T-cell (primary cell): ENCODE results near the gene SUN2. TPM values are rescaled to one million over a fixed set of nuclear protein-coding genes. Genes with fewer than 3 reads are reported as not detected.

Experiments used
- ATAC-seq, 4 experiments: fragments of 200-7000 bp in 3 of 4; fragments of 150-1000 bp in 1 of 4; cut with Tn5 transposase; replicated peaks in 1 of 4; 1 replicate in 3 of 4; 2 replicates in 1 of 4; pipeline ENCODE4 v1.10.0; 2021; ENCODE audit warnings: moderate library complexity in 3 of 4, mild to moderate bottlenecking in 2 of 4, moderate number of reproducible peaks in 1 of 4
- CTCF ChIA-PET, 2 donors: fragments of 300-600 bp; sonication (Branson Sonifier 250); formaldehyde crosslinking; loops; one replicate each; lab custom pipeline; 2022; ENCODE audit warnings: antibody characterized with exemption in 2 of 2; lab: Charles Lee
- POLR2A ChIA-PET, 2 donors: fragments of 300-600 bp; sonication (Branson Sonifier 250); formaldehyde crosslinking; loops; one replicate each; lab custom pipeline; 2022; ENCODE audit warnings: antibody characterized with exemption in 2 of 2; lab: Charles Lee
- DNase-seq, 35 experiments: peaks; one replicate each; pipeline versions ENCODE4 v3.0.0 to v3.0.0-alpha.2; 2013 to 2023
- H3K27ac ChIP-seq: one replicate; pipeline ENCODE4 v1.5.1; 2013; ENCODE audit warnings: low read length
- H3K27me3 ChIP-seq, 2 experiments: replicated peaks in 1 of 2; 1 replicate in 1 of 2; 2 replicates in 1 of 2; pipeline versions ENCODE4 v1.6.1 to v1.7.0; 2013; ENCODE audit warnings: low read length in 1 of 2, mixed read lengths in 1 of 2; ENCODE audit not compliant: control insufficient read depth in 2 of 2, insufficient read depth in 2 of 2; ENCODE audit errors: extremely low read depth in 1 of 2
- H3K36me3 ChIP-seq, 2 donors: 1 replicate in 1 of 2; 2 replicates in 1 of 2; pipeline versions ENCODE4 v1.6.1 to v1.7.0; 2013; ENCODE audit warnings: low read length in 1 of 2; ENCODE audit not compliant: control insufficient read depth in 2 of 2, insufficient read depth in 1 of 2; ENCODE audit errors: extremely low read depth in 1 of 2
- H3K4me1 ChIP-seq, 2 experiments: 1 replicate in 1 of 2; 2 replicates in 1 of 2; pipeline versions ENCODE4 v1.6.1 to v1.7.0; 2013; ENCODE audit warnings: low read length in 2 of 2, mixed read lengths in 1 of 2; ENCODE audit not compliant: insufficient read depth in 2 of 2, control insufficient read depth in 1 of 2; ENCODE audit errors: extremely low read depth in 1 of 2
- H3K4me3 ChIP-seq, 2 donors: 1 replicate in 1 of 2; 2 replicates in 1 of 2; pipeline versions ENCODE4 v1.5.1 to v1.7.0; 2013; ENCODE audit warnings: mild to moderate bottlenecking in 2 of 2, low read length in 1 of 2, moderate library complexity in 1 of 2; ENCODE audit not compliant: control insufficient read depth in 1 of 2; ENCODE audit errors: extremely low read depth in 1 of 2
- H3K9me3 ChIP-seq: 2 replicates; pipeline ENCODE4 v1.7.0; 2013
- H3K27ac Mint-ChIP-seq, 2 donors: one replicate each; pipeline ENCODE4 v1.8.0; 2020 to 2021; ENCODE audit warnings: mild to moderate bottlenecking in 2 of 2, mixed read lengths in 2 of 2
- H3K27me3 Mint-ChIP-seq, 2 donors: one replicate each; pipeline ENCODE4 v1.8.0; 2021 to 2022; ENCODE audit warnings: mixed read lengths in 2 of 2
- H3K36me3 Mint-ChIP-seq: one replicate; pipeline ENCODE4 v1.8.0; 2021; ENCODE audit warnings: mixed read lengths
- H3K4me1 Mint-ChIP-seq, 3 donors: one replicate each; pipeline ENCODE4 v1.8.0; 2020 to 2022; ENCODE audit warnings: mixed read lengths in 3 of 3, mild to moderate bottlenecking in 1 of 3
- H3K4me3 Mint-ChIP-seq, 3 donors: one replicate each; pipeline ENCODE4 v1.8.0; 2020 to 2022; ENCODE audit warnings: mild to moderate bottlenecking in 3 of 3, mixed read lengths in 3 of 3, moderate library complexity in 3 of 3
- H3K9me3 Mint-ChIP-seq, 3 donors: one replicate each; pipeline ENCODE4 v1.8.0; 2020 to 2022; ENCODE audit warnings: mixed read lengths in 3 of 3
- WGBS: methylation state at CpG from one replicate; pipeline ENCODE4 v1.1.5; 2013; ENCODE audit warnings: missing lambda C conversion rate; ENCODE audit not compliant: insufficient coverage; 5-methylcytosine and 5-hydroxymethylcytosine counted together
- total RNA-seq, 35 experiments: library from RNA in 6 of 35; stranded (reverse) in 6 of 35; fragments of 120-200 nt in 1 of 35; gene quantifications; one replicate each; pipeline versions ENCODE4 v1.2.1 to v1.2.4 and lab custom pipeline; 2013 to 2026

SUN2 gene
- total RNA-seq, 5 donors from 2014 or later (not counting 1 experiment from before 2014, with no cell fraction given): 526 to 1,075 (median 979) TPM

- H3K9me3 Mint-ChIP-seq: no peaks in the 10 kb centered on the region
- Histone ChIP-seq H3K27me3 (no peaks in the 10 kb centered on the region), H3K36me3 (peaks cover 0 to 11% of the 10 kb centered on the region in 2 donors), H3K9me3 (no peaks in the 10 kb centered on the region), H3K4me1 (peaks cover 20 to 36% of the 10 kb centered on the region in 2 experiments), H3K4me3 (no peak overlapping the region), H3K27ac (peak overlapping the region; percentile 29)
- 50% methylated on average over 1 of the region's 3 CpGs for WGBS
- peak overlapping the region; percentile 49 to 97 (median 91) for H3K4me3 Mint-ChIP-seq
- H3K4me1 Mint-ChIP-seq: peaks cover 53 to 76% (median 76%) of the 10 kb centered on the region in 3 donors
- ChIA-PET CTCF (interaction anchor here in 1 of 2 donors (4.0 kb wide), 1 partner anchor 15 kb away, joined by 25 read pairs; the partner anchor contains the start of gene TOMM22), POLR2A (interaction anchor here (0.7 to 0.9 kb wide), 2 partner anchors 8 to 55 kb away, joined by 3 to 4 read pairs; no protein-coding TSS in a partner anchor)
- peaks cover 36% of the 10 kb centered on the region for H3K36me3 Mint-ChIP-seq
- ATAC-seq (peak in 3 of 4 experiments; percentile 29 to 38 (median 33)), DNase-seq (peak in 3 of 35 experiments; percentile 17 to 42 (median 39))
- H3K27ac Mint-ChIP-seq: peak overlapping the region; percentile 85 to 93
- H3K27me3 Mint-ChIP-seq: no peaks in the 10 kb centered on the region
Measured at GRCh38 chr22:38696606-38697424, 59.0 kb downstream of the SUN2 start.

- POLR2A ChIA-PET: interaction anchor here (0.6 to 1.4 kb wide), 3 partner anchors 9 to 393 kb away, joined by 3 to 6 read pairs (median 4); no protein-coding TSS in a partner anchor
- peaks cover 53 to 69% (median 69%) of the 10 kb centered on the region in 3 donors for H3K4me1 Mint-ChIP-seq
- Histone ChIP-seq H3K4me3 (no peak overlapping the region), H3K27ac (no peak overlapping the region), H3K4me1 (peaks cover 16 to 28% of the 10 kb centered on the region in 2 experiments), H3K9me3 (no peaks in the 10 kb centered on the region), H3K27me3 (no peaks in the 10 kb centered on the region), H3K36me3 (peaks cover 0 to 22% of the 10 kb centered on the region in 2 donors)
- ATAC-seq (no peak), DNase-seq (no peak)
- CTCF ChIA-PET: no interaction called here
- no peaks in the 10 kb centered on the region for H3K9me3 Mint-ChIP-seq
- H3K27ac Mint-ChIP-seq: peak overlapping the region in 1 of 2 donors; percentile 31
- H3K4me3 Mint-ChIP-seq: no peak overlapping the region
- WGBS: no CpG with 5 or more reads among the region's 3 CpGs
- H3K27me3 Mint-ChIP-seq: no peaks in the 10 kb centered on the region
- peaks cover 42% of the 10 kb centered on the region for H3K36me3 Mint-ChIP-seq
Measured at GRCh38 chr22:38694940-38695339, 60.9 kb downstream of the SUN2 start.

GRCh38 chr22:38694049-38694448, 61.7 kb downstream of the SUN2 start:
- no peak overlapping the region for H3K4me3 Mint-ChIP-seq
- no peak for ATAC-seq
- H3K9me3 Mint-ChIP-seq: no peaks in the 10 kb centered on the region
- no peak overlapping the region for H3K4me3 ChIP-seq
- H3K27ac ChIP-seq: no peak overlapping the region
- H3K9me3 ChIP-seq: no peaks in the 10 kb centered on the region
- peaks cover 0 to 25% of the 10 kb centered on the region in 2 donors for H3K36me3 ChIP-seq
- ChIA-PET CTCF (no interaction called here), POLR2A (interaction anchor here in 1 of 2 donors (0.5 to 0.7 kb wide), 3 partner anchors 10 to 161 kb away, joined by 3 to 6 read pairs (median 3); no protein-coding TSS in a partner anchor)
- H3K27me3 Mint-ChIP-seq: no peaks in the 10 kb centered on the region
- peaks cover 43% of the 10 kb centered on the region for H3K36me3 Mint-ChIP-seq
- no peak for DNase-seq
- H3K4me1 ChIP-seq: peaks cover 9 to 19% of the 10 kb centered on the region in 2 experiments
- H3K27ac Mint-ChIP-seq: no peak overlapping the region
- H3K4me1 Mint-ChIP-seq: peaks cover 44 to 60% (median 60%) of the 10 kb centered on the region in 3 donors
- no peaks in the 10 kb centered on the region for H3K27me3 ChIP-seq
- WGBS: no CpG with 5 or more reads among the region's 2 CpGs

- CTCF ChIA-PET: interaction anchor here in 1 of 2 donors (0.6 kb wide), 1 partner anchor 180 kb away, joined by 3 read pairs; no protein-coding TSS in a partner anchor
- H3K27me3 Mint-ChIP-seq: no peaks in the 10 kb centered on the region
Measured at GRCh38 chr22:38689651-38690050, 66.1 kb downstream of the SUN2 start.

GRCh38 chr22:38685761-38686160, 70.0 kb downstream of the SUN2 start:
- no peaks in the 10 kb centered on the region for H3K9me3 ChIP-seq
- no peaks in the 10 kb centered on the region for H3K27me3 ChIP-seq
- POLR2A ChIA-PET: no interaction called here
- H3K36me3 ChIP-seq: peaks cover 16 to 61% of the 10 kb centered on the region in 2 donors
- H3K4me1 ChIP-seq: peaks cover 5 to 17% of the 10 kb centered on the region in 2 experiments
- CTCF ChIA-PET: no interaction called here
- H3K27me3 Mint-ChIP-seq: no peaks in the 10 kb centered on the region
- peaks cover 28% of the 10 kb centered on the region for H3K36me3 Mint-ChIP-seq
- WGBS: no CpG with 5 or more reads among the region's 1 CpG
- no peak overlapping the region for H3K4me3 Mint-ChIP-seq
- no peaks in the 10 kb centered on the region for H3K9me3 Mint-ChIP-seq
- peaks cover 19 to 24% (median 23%) of the 10 kb centered on the region in 3 donors for H3K4me1 Mint-ChIP-seq
- no peak overlapping the region for H3K27ac ChIP-seq
- no peak overlapping the region for H3K4me3 ChIP-seq
- H3K27ac Mint-ChIP-seq: no peak overlapping the region
- no peak for DNase-seq
- ATAC-seq: no peak

More at GRCh38 chr22:38689651-38690050, 66.1 kb downstream of the SUN2 start:
- H3K4me1 ChIP-seq: no peaks in the 10 kb centered on the region
- POLR2A ChIA-PET: interaction anchor here in 1 of 2 donors (0.6 kb wide), 1 partner anchor 18 kb away, joined by 5 read pairs; no protein-coding TSS in a partner anchor
- peaks cover 41% of the 10 kb centered on the region for H3K36me3 Mint-ChIP-seq
- ATAC-seq: no peak
- no peaks in the 10 kb centered on the region for H3K27me3 ChIP-seq
- H3K4me3 Mint-ChIP-seq: no peak overlapping the region
- H3K4me3 ChIP-seq: no peak overlapping the region
- no peak for DNase-seq
- H3K27ac ChIP-seq: no peak overlapping the region
- H3K4me1 Mint-ChIP-seq: peaks cover 15 to 20% (median 19%) of the 10 kb centered on the region in 3 donors
- H3K9me3 Mint-ChIP-seq: no peaks in the 10 kb centered on the region
- no peak overlapping the region for H3K27ac Mint-ChIP-seq
- WGBS: no CpG with 5 or more reads among the region's 1 CpG
- no peaks in the 10 kb centered on the region for H3K9me3 ChIP-seq
- peaks cover 11 to 60% of the 10 kb centered on the region in 2 donors for H3K36me3 ChIP-seq

- Mint-ChIP-seq H3K36me3 (peaks cover 26% of the 10 kb centered on the region), H3K27ac (no peak overlapping the region)
- CTCF ChIA-PET: interaction anchor here in 1 of 2 donors (0.7 kb wide), 1 partner anchor 13 kb away, joined by 3 read pairs; no protein-coding TSS in a partner anchor
Measured at GRCh38 chr22:38684895-38685294, 70.9 kb downstream of the SUN2 start.

More at GRCh38 chr22:38684895-38685294, 70.9 kb downstream of the SUN2 start:
- H3K27me3 Mint-ChIP-seq: no peaks in the 10 kb centered on the region
- Histone ChIP-seq H3K9me3 (no peaks in the 10 kb centered on the region), H3K36me3 (peaks cover 16 to 58% of the 10 kb centered on the region in 2 donors), H3K27me3 (no peaks in the 10 kb centered on the region), H3K4me3 (no peak overlapping the region), H3K27ac (no peak overlapping the region), H3K4me1 (peaks cover 5 to 17% of the 10 kb centered on the region in 2 experiments)
- POLR2A ChIA-PET: interaction anchor here in 1 of 2 donors (0.7 kb wide), 1 partner anchor 161 kb away, joined by 9 read pairs; no protein-coding TSS in a partner anchor
- 100% methylated on average over 3 of the region's 9 CpGs for WGBS
- ATAC-seq (no peak), DNase-seq (no peak)
- peaks cover 19 to 24% (median 23%) of the 10 kb centered on the region in 3 donors for H3K4me1 Mint-ChIP-seq
- no peaks in the 10 kb centered on the region for H3K9me3 Mint-ChIP-seq
- H3K4me3 Mint-ChIP-seq: no peak overlapping the region
